Measurements from ENCODE around the gene ARMC8. TPM values are rescaled to one million over a fixed set of nuclear protein-coding genes. Genes with fewer than 3 reads are reported as not detected.

The ARMC8 gene
- total RNA-seq, 4 donors from 2014 or later = 57.2 to 91.8 (median 59.5) TPM

DNA sequence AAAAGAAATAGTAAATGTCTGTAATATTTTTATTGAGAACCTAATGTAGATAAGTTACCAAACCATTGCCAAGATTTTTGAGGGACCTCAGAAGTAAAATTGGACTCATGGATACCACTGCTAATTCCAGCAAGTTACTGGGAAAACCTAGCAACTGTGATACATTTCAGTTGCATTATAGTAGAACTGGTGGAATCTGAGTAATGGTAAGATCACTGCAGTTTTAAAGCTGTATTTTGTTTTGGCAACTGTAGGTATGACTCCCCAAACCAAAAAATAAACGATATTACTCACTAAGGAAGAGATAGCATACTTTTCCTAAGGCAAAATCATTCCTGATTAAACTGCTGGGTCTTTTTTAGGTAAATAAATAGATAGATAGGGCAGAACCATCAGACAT lies 54.0 kb downstream of the ARMC8 start:
- no peak for DNase-seq
- H3K27me3 ChIP-seq = no peaks in the 10 kb centered on the region
- 92 to 94% methylated on average over 1 of the region's 1 CpG for WGBS, 2 donors
- H3K4me3 ChIP-seq (replicated peaks in 1 of 3) = no peak overlapping the region
- no peak overlapping the region for H3K27ac ChIP-seq
- no peaks in the 10 kb centered on the region for H3K9me3 ChIP-seq
- no peaks in the 10 kb centered on the region for H3K4me1 ChIP-seq
- H3K36me3 ChIP-seq = peaks cover 6 to 31% of the 10 kb centered on the region in 2 donors
- TF ChIP-seq, protein P1, sequence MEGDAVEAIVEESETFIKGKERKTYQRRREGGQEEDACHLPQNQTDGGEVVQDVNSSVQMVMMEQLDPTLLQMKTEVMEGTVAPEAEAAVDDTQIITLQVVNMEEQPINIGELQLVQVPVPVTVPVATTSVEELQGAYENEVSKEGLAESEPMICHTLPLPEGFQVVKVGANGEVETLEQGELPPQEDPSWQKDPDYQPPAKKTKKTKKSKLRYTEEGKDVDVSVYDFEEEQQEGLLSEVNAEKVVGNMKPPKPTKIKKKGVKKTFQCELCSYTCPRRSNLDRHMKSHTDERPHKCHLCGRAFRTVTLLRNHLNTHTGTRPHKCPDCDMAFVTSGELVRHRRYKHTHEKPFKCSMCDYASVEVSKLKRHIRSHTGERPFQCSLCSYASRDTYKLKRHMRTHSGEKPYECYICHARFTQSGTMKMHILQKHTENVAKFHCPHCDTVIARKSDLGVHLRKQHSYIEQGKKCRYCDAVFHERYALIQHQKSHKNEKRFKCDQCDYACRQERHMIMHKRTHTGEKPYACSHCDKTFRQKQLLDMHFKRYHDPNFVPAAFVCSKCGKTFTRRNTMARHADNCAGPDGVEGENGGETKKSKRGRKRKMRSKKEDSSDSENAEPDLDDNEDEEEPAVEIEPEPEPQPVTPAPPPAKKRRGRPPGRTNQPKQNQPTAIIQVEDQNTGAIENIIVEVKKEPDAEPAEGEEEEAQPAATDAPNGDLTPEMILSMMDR (IDR thresholded peaks at IDR 0.05) = no peak
- no peak for TF ChIP-seq POLR2A (IDR thresholded peaks at IDR 0.05)
- intact Hi-C loops (cut with DNase I) = no loop called here

DNA sequence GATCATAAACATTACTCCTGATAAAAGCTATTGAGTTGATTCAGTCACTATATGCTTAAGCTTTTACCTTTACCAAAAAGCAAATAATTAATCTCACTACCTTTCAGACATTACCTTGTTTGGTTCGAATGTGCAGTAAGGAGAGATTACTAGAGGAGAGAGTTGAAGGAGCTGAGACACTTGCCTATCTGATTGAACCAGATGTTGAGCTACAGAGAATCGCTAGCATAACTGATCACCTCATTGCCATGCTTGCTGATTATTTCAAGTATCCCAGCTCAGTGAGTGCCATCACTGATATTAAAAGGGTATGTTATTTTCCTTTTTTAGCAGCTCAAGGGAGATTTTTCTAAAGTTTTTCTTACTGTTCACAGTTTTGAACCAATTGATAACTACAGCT lies 54.6 kb downstream of the ARMC8 start:
- intact Hi-C loops (cut with DNase I) = no loop called here
- Histone ChIP-seq H3K4me1 (no peaks in the 10 kb centered on the region), H3K4me3 (replicated peaks in 1 of 3) (no peak overlapping the region), H3K27me3 (no peaks in the 10 kb centered on the region), H3K9me3 (no peaks in the 10 kb centered on the region), H3K27ac (no peak overlapping the region), H3K36me3 (peaks cover 6 to 28% of the 10 kb centered on the region in 2 donors)
- no peak for TF ChIP-seq POLR2A (IDR thresholded peaks at IDR 0.05)
- TF ChIP-seq, protein P1 (IDR thresholded peaks at IDR 0.05) = no peak
- WGBS, 2 donors = 94 to 96% methylated on average over 2 of the region's 2 CpGs
- DNase-seq = no peak

DNA sequence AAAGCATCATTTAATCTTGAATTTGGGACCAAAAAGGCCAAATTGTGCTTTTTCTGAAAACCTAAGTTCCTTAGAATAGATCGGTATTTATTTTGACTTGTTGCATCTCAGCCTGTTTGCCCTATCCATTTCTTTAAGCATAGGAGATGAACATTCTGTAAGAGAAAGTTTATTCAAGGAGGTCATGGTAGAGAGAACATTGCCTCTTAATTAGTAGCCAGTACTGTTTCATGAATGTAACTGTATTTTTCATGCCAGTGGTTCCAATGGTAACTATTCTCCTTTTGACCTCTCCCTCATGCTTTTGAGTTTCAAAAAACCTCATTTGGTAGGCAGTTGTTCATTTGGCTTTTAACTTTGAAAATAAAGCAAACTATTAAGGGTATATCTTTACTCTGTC lies 55.4 kb downstream of the ARMC8 start:
- Histone ChIP-seq H3K4me3 (replicated peaks in 1 of 3) (no peak overlapping the region), H3K27me3 (no peaks in the 10 kb centered on the region), H3K36me3 (peaks cover 2 to 27% of the 10 kb centered on the region in 2 donors), H3K4me1 (no peaks in the 10 kb centered on the region), H3K9me3 (no peaks in the 10 kb centered on the region), H3K27ac (no peak overlapping the region)
- DNase-seq = no peak
- intact Hi-C loops (cut with DNase I) = no loop called here
- no peak for TF ChIP-seq POLR2A (IDR thresholded peaks at IDR 0.05)
- TF ChIP-seq, protein P1 (IDR thresholded peaks at IDR 0.05) = no peak
- 67 to 73% methylated on average over 1 of the region's 1 CpG for WGBS, 2 donors

DNA sequence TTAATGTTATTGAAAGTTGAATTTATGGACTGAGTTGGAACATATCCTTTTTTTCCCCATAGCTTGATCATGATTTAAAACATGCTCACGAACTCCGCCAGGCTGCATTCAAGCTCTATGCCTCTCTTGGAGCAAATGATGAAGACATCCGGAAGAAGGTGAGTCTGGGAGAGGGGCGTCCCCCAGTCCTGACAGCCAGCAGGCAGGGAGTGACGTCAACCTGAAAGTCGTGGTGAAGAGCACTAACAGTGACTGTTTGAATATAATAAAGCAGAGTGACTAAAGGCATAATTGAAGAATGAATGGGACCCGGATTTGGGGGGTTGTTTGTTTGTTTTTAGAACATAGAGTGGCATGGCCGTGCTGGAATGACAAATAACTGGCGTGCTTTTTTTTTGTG lies 57.9 kb downstream of the ARMC8 start:
- 95 to 96% methylated on average over 9 of the region's 9 CpGs for WGBS, 2 donors
- H3K9me3 ChIP-seq = no peaks in the 10 kb centered on the region
- intact Hi-C loops (cut with DNase I) = no loop called here
- TF ChIP-seq, protein P1 (IDR thresholded peaks at IDR 0.05) = no peak
- no peak for TF ChIP-seq POLR2A (IDR thresholded peaks at IDR 0.05)
- H3K4me3 ChIP-seq (replicated peaks in 1 of 3) = no peak overlapping the region
- H3K27ac ChIP-seq = no peak overlapping the region
- DNase-seq = no peak
- no peaks in the 10 kb centered on the region for H3K4me1 ChIP-seq
- peaks cover 0 to 11% of the 10 kb centered on the region in 2 donors for H3K36me3 ChIP-seq
- no peaks in the 10 kb centered on the region for H3K27me3 ChIP-seq

DNA sequence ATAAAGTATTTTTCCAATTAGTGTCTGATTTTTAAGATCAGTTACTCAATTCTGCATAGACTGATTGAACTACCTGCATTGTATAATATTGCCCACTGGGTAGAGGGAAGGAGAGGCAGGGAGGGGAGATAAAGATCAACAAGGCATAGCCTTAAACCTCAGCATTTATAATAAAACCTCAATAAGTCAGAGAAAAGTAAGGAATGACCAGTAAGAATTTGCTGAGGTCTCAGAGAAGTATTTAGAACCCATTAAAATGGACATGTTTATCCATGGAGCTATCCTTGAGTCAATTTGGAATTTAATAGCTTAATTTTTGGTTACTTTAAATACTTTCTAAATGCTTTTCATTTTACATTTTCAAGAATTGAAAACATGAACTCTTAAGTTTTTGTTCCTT lies 62.5 kb downstream of the ARMC8 start:
- H3K27me3 ChIP-seq = no peaks in the 10 kb centered on the region
- no peaks in the 10 kb centered on the region for H3K9me3 ChIP-seq
- no peak for DNase-seq
- no peak for TF ChIP-seq POLR2A (IDR thresholded peaks at IDR 0.05)
- TF ChIP-seq, protein P1 (IDR thresholded peaks at IDR 0.05) = no peak
- no peaks in the 10 kb centered on the region for H3K4me1 ChIP-seq
- no peak overlapping the region for H3K27ac ChIP-seq
- no peak overlapping the region for H3K4me3 ChIP-seq (replicated peaks in 1 of 3)
- peaks cover 0 to 11% of the 10 kb centered on the region in 2 donors for H3K36me3 ChIP-seq
- intact Hi-C loops (cut with DNase I) = no loop called here
